NT2/D1 (cell line): Measurements from ENCODE around the gene CHN2.

Source experiments
- DNase-seq: peaks from one replicate; pipeline ENCODE4 v3.0.0-alpha.2; 2011; ENCODE audit warnings: low read depth, low spot score
- H3K27me3 ChIP-seq: 2 replicates; pipeline ENCODE4 v1.6.0; 2011; ENCODE audit warnings: mild to moderate bottlenecking; ENCODE audit not compliant: insufficient read length, insufficient read depth
- H3K36me3 ChIP-seq: 2 replicates; pipeline ENCODE4 v1.6.1; 2011; ENCODE audit warnings: mild to moderate bottlenecking, low read length, mixed read lengths; ENCODE audit not compliant: insufficient read depth, insufficient read length
- H3K4me1 ChIP-seq: 2 replicates; pipeline ENCODE4 v1.5.1; 2011; ENCODE audit not compliant: insufficient read depth, insufficient read length
- H3K4me3 ChIP-seq: 2 replicates; pipeline ENCODE4 v1.5.1; 2011; ENCODE audit warnings: low read depth; ENCODE audit not compliant: insufficient read length
- H3K9ac ChIP-seq: 2 replicates; pipeline ENCODE4 v1.6.0; 2011; ENCODE audit warnings: low read depth; ENCODE audit not compliant: insufficient read length
- H3K9me3 ChIP-seq: 2 replicates; pipeline ENCODE4 v1.5.1; 2011; ENCODE audit warnings: mild to moderate bottlenecking, low read length; ENCODE audit not compliant: insufficient read depth
- SUZ12 ChIP-seq: IDR thresholded peaks from 2 replicates; pipeline ENCODE4 v1.6.1; 2011; ENCODE audit not compliant: insufficient read length, insufficient read depth; ENCODE audit errors: extremely low read depth
- YY1 ChIP-seq: IDR thresholded peaks from 2 replicates; pipeline ENCODE4 v1.6.1; 2011; ENCODE audit not compliant: insufficient read length, insufficient read depth
- ZNF274 ChIP-seq: IDR thresholded peaks from 2 replicates; pipeline ENCODE4 v1.6.1; 2011; ENCODE audit warnings: mild to moderate bottlenecking, low read depth, low read length

The CHN2 gene

DNA sequence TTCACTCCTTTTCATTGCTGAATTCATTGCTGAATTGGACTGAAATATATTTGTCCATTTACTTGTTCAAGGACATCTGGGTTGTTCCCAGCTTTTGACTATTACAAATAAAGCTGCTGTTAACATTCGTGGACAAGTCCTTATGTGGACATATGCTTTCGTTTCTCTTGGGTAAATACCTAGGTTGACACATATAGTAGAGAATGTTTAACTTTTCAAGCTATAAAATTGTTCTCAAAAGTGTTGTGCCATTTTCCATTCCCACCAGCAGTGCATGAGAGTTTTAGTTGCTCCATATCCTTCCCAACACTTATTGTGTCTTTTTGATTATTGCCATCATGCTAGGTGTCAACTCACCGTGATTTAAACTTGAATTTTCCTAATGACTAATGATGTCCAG, 30.7 kb upstream of the CHN2 start:
- Histone ChIP-seq H3K4me1 (no peaks in the 10 kb centered on the region), H3K9ac (no peak overlapping the region), H3K36me3 (no peaks in the 10 kb centered on the region), H3K27me3 (no peaks in the 10 kb centered on the region), H3K9me3 (peaks cover 10% of the 10 kb centered on the region), H3K4me3 (no peak overlapping the region)
- TF ChIP-seq SUZ12 (no peak), YY1 (no peak), ZNF274 (no peak)
- DNase-seq: no peak

DNA sequence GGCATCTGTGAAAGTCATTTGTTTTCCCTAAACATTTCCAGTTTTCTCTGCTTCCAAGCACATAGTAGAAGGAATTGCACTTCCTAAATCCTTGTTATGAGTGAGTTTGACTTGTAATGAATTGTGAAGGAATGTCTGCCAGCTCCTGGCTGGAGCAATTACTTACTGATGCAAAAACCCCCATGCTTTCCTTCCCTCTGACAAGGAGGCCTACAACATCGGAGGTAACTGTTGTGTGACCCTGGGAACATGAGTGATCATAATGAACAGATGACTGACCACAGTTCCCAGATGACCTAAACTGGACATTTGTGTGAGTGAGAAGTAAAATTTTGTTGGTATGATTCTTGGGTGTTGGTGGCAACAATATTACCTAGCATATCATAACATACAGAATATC, 26.9 kb upstream of the CHN2 start:
- TF ChIP-seq ZNF274 (no peak), YY1 (no peak), SUZ12 (no peak)
- no peaks in the 10 kb centered on the region for H3K36me3 ChIP-seq
- no peaks in the 10 kb centered on the region for H3K4me1 ChIP-seq
- H3K27me3 ChIP-seq: no peaks in the 10 kb centered on the region
- DNase-seq: no peak
- peaks cover 10% of the 10 kb centered on the region for H3K9me3 ChIP-seq
- no peak overlapping the region for H3K9ac ChIP-seq
- no peak overlapping the region for H3K4me3 ChIP-seq

DNA sequence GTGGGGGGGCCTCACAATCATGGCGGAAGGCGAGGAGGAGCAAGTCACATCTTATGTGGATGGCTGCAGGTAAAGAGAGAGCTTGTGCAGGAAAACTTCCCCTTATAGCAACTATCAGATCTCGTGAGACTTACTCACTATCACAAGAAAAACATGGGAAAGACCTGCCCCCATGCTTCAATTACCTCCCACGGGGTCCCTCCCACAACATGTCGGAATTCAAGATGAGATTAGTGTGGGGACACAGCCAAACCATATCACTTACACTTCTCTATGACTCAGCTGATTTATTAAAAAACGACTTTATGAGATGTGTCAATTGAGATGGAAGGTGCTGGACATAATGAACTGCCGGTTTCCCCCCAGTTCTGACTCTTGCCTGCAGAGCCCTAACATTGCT, 23.8 kb upstream of the CHN2 start:
- H3K4me1 ChIP-seq: no peaks in the 10 kb centered on the region
- H3K9me3 ChIP-seq: peaks cover 4% of the 10 kb centered on the region; the same call in 1 of the 2 replicates
- H3K4me3 ChIP-seq: no peak overlapping the region
- TF ChIP-seq YY1 (no peak), SUZ12 (no peak), ZNF274 (no peak)
- H3K9ac ChIP-seq: no peak overlapping the region
- no peaks in the 10 kb centered on the region for H3K36me3 ChIP-seq
- H3K27me3 ChIP-seq: no peaks in the 10 kb centered on the region
- no peak for DNase-seq

DNA sequence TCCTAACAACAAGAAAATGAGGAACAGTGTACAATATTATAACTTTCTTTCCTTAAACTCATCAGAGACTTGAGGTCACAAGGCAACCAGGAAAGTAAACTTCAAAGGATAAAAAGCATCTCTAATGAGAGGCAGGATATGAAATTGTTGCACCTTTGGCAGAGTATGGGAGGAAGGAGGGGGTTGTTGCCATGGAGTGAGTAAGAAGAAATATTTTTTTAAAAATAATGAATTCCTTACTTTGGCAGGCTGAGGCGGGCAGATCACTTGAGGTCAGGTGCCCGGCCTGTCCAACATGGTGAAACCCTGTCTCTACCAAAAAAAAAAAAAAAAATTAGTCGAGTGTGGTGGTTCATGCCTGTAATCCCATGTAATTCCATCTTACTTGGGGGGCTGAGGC, 21.1 kb upstream of the CHN2 start:
- no peaks in the 10 kb centered on the region for H3K9me3 ChIP-seq
- TF ChIP-seq ZNF274 (no peak), SUZ12 (no peak), YY1 (no peak)
- no peak overlapping the region for H3K4me3 ChIP-seq
- DNase-seq: no peak
- H3K27me3 ChIP-seq: no peaks in the 10 kb centered on the region
- H3K36me3 ChIP-seq: no peaks in the 10 kb centered on the region
- no peak overlapping the region for H3K9ac ChIP-seq
- H3K4me1 ChIP-seq: no peaks in the 10 kb centered on the region

DNA sequence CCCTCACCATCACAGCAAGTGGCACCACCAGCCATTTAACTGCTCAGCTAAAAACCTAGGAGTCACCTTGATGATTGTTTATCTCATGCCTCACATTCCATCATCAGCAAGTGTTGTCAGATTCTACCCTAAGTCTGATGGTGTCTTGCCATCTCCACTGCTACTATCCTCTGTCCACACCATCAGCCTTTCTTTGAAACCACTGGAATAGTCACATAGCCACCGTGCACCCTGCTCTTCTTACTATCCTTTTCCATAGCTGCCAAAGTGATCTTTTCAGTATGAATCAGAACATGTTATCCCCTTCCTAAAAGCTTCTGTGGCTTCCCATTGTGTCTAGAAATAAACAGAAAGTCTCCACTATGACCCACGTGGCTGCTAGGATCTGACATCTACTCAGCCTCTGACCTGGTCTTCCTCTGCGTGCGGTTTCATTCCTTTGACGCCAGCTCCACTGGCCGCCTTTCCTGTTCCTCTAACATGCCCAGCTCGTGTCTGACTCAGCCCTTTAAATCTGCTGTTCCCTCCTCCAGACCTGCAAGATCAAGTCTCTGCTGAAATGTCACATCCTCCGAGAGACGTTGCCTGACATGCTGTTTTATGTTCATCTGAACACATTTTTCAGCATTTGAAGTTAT, 16.5 kb upstream of the CHN2 start:
- no peaks in the 10 kb centered on the region for H3K4me1 ChIP-seq
- no peak for DNase-seq
- TF ChIP-seq ZNF274 (no peak), SUZ12 (no peak), YY1 (no peak)
- H3K27me3 ChIP-seq: no peaks in the 10 kb centered on the region
- H3K9me3 ChIP-seq: no peaks in the 10 kb centered on the region
- H3K4me3 ChIP-seq: no peak overlapping the region
- H3K9ac ChIP-seq: no peak overlapping the region
- no peaks in the 10 kb centered on the region for H3K36me3 ChIP-seq

DNA sequence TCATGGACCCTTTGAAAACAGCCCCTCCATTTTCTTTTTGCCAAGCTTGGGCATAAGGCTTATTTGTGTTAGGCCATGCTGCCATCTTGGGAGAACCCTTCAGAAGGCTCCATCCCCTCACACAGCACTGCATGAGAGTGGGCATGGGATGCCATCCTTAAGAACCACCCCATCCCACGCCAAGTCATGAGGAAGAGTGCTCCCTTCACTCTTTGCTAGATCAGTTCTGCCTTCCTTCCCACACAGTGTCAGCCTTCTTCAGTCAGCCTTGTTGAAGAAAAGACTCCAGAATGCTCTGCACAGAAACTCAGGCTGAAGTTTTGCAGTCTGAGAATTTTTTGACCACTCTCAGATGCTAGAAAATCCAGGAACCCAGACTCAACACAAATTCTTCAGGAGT, 15.5 kb upstream of the CHN2 start:
- Histone ChIP-seq H3K9me3 (no peaks in the 10 kb centered on the region), H3K27me3 (no peaks in the 10 kb centered on the region), H3K4me3 (no peak overlapping the region), H3K36me3 (no peaks in the 10 kb centered on the region), H3K4me1 (no peaks in the 10 kb centered on the region), H3K9ac (no peak overlapping the region)
- TF ChIP-seq SUZ12 (no peak), YY1 (no peak), ZNF274 (no peak)
- no peak for DNase-seq

DNA sequence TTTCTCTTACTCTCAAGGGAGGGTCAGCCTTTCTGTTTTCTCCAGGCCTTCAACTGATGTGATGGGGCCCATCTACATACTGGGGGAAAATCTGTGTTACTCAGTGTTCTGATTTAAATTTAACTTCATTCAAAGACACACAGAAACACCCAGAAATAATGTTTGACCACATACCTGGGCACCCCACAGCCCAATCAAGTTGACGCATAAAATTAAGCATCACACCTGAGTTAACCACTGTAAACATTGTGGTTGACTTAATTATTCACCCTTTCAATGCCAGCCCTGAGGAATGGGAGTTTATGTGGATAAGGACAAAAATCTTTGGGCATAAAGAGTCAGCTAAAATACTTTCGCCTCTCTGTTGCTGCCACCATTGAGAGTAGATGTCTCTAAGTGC, 10.0 kb upstream of the CHN2 start:
- Histone ChIP-seq H3K9me3 (no peaks in the 10 kb centered on the region), H3K36me3 (no peaks in the 10 kb centered on the region), H3K9ac (no peak overlapping the region), H3K27me3 (no peaks in the 10 kb centered on the region), H3K4me1 (no peaks in the 10 kb centered on the region), H3K4me3 (no peak overlapping the region)
- TF ChIP-seq SUZ12 (no peak), YY1 (no peak), ZNF274 (no peak)
- no peak for DNase-seq
